NCI-H446 (cell line): Measurements from ENCODE around the gene PNKD.

Experiments used
- DNase-seq, 2 experiments: peaks; one replicate each; lab custom pipeline; 2025; lab: John Stamatoyannopoulos, UW

The PNKD gene

GRCh38 chr2:218341381-218341780 lies 71.1 kb downstream of the PNKD start:
- no peak for DNase-seq

GRCh38 chr2:218342837-218343236 lies 72.5 kb downstream of the PNKD start:
- DNase-seq: no peak

GRCh38 chr2:218343591-218343990 lies 73.3 kb downstream of the PNKD start:
- no peak for DNase-seq

- no peak for DNase-seq
Measured at GRCh38 chr2:218344090-218344754, 73.9 kb downstream of the PNKD start.

- DNase-seq: no peak
Measured at GRCh38 chr2:218344755-218345417, 74.6 kb downstream of the PNKD start.

GRCh38 chr2:218345491-218346236 lies 75.3 kb downstream of the PNKD start:
- DNase-seq: no peak

- no peak for DNase-seq
Measured at GRCh38 chr2:218347172-218347571, 76.9 kb downstream of the PNKD start.

GRCh38 chr2:218354045-218354444 lies 83.7 kb downstream of the PNKD start:
- no peak for DNase-seq

- no peak for DNase-seq
Measured at GRCh38 chr2:218354850-218355443, 84.6 kb downstream of the PNKD start.

GRCh38 chr2:218357236-218358177 lies 87.2 kb downstream of the PNKD start:
- DNase-seq: no peak

- no peak for DNase-seq
Measured at GRCh38 chr2:218360453-218360852, 90.1 kb downstream of the PNKD start.

GRCh38 chr2:218362606-218363005 lies 92.3 kb downstream of the PNKD start:
- DNase-seq: no peak

GRCh38 chr2:218363736-218364135 lies 93.4 kb downstream of the PNKD start:
- DNase-seq: no peak

GRCh38 chr2:218364196-218364595 lies 93.9 kb downstream of the PNKD start:
- no peak for DNase-seq

- no peak for DNase-seq
Measured at GRCh38 chr2:218366621-218367414, 96.5 kb downstream of the PNKD start.

- DNase-seq: no peak
Measured at GRCh38 chr2:218367415-218368149, 97.3 kb downstream of the PNKD start.

- DNase-seq: no peak
Measured at GRCh38 chr2:218368150-218368528, 97.8 kb downstream of the PNKD start.

GRCh38 chr2:218368621-218369153 lies 98.4 kb downstream of the PNKD start:
- no peak for DNase-seq

GRCh38 chr2:218369330-218369729 lies 99.0 kb downstream of the PNKD start:
- DNase-seq: no peak
